Panc1 (cell line): Measurements from ENCODE around the gene HJURP. TPM values are rescaled to one million over a fixed set of nuclear protein-coding genes. Genes with fewer than 3 reads are reported as not detected.

Experiments
- ATAC-seq: fragments of 200-7000 bp; cut with Tn5 transposase; 2 replicates; pipeline ENCODE4 v1.9.1; 2020; ENCODE audit warnings: mild to moderate bottlenecking, moderate library complexity
- BruUV-seq: library from RNA; stranded (reverse); fragments of 400-500 nt; replicated peaks from 2 replicates; lab custom pipeline; 2021; lab: Mats Ljungman, UMichigan
- CTCF ChIA-PET: fragments of 300-600 bp; sonication (Branson Sonifier 250); formaldehyde crosslinking; loops from one replicate; lab custom pipeline; 2022; ENCODE audit warnings: antibody characterized with exemption; lab: Charles Lee
- POLR2A ChIA-PET: fragments of 300-600 bp; sonication (Branson Sonifier 250); formaldehyde crosslinking; loops from one replicate; lab custom pipeline; 2022; ENCODE audit warnings: antibody characterized with exemption; lab: Charles Lee
- DNase-seq: peaks from one replicate; pipeline ENCODE4 v3.0.0-alpha.2; 2010; ENCODE audit warnings: low read depth, low spot score
- H3K27ac ChIP-seq: 2 replicates; pipeline ENCODE4 v1.5.1; 2011; ENCODE audit warnings: mild to moderate bottlenecking, low read length, inconsistent platforms
- H3K27me3 ChIP-seq: fragments of 200-500 bp; sonication (Bioruptor generic); 2 replicates; pipeline ENCODE4 v1.6.0; 2014; ENCODE audit warnings: low read length, inconsistent platforms; ENCODE audit not compliant: control insufficient read depth, insufficient read depth
- H3K36me3 ChIP-seq: fragments of 200-500 bp; sonication (Bioruptor generic); 2 replicates; pipeline ENCODE4 v1.5.1; 2014; ENCODE audit warnings: inconsistent platforms, mild to moderate bottlenecking, low read length, moderate library complexity; ENCODE audit not compliant: control insufficient read depth, insufficient read depth
- H3K4me1 ChIP-seq: 2 replicates; pipeline ENCODE4 v1.5.1; 2011; ENCODE audit warnings: inconsistent platforms, mild to moderate bottlenecking, low read length, moderate library complexity; ENCODE audit not compliant: control insufficient read depth, insufficient read depth
- H3K4me3 ChIP-seq, 2 experiments: 2 replicates each; pipeline ENCODE4 v1.5.1; 2011 to 2012; ENCODE audit warnings: low read depth in 2 of 2, low read length in 2 of 2, mild to moderate bottlenecking in 2 of 2, inconsistent platforms in 1 of 2, moderate library complexity in 1 of 2
- H3K9me3 ChIP-seq: fragments of 200-500 bp; sonication (Bioruptor generic); 2 replicates; pipeline ENCODE4 v1.5.1; 2014; ENCODE audit warnings: low read depth, mild to moderate bottlenecking, inconsistent platforms, low read length, moderate library complexity; ENCODE audit not compliant: control insufficient read depth, insufficient read depth
- POLR2AphosphoS5 ChIP-seq: IDR thresholded peaks from 2 replicates; pipeline ENCODE4 v1.6.1; 2012; ENCODE audit warnings: mild to moderate bottlenecking, low read depth, low read length, moderate library complexity
- SIN3A ChIP-seq: IDR thresholded peaks from 2 replicates; pipeline ENCODE4 v1.6.1; 2012; ENCODE audit warnings: low read depth, mild to moderate bottlenecking, low read length, moderate library complexity, borderline replicate concordance; ENCODE audit not compliant: insufficient read depth
- TCF7L2 ChIP-seq: IDR thresholded peaks from 2 replicates; pipeline ENCODE4 v1.6.1; 2011; ENCODE audit warnings: mild to moderate bottlenecking, low read depth, low read length, inconsistent platforms
- in situ Hi-C: cut with HindIII; loops from 2 replicates; pipeline ENCODE4 v1.10.0; 2016; ENCODE audit warnings: low sequenced_read_pairs, low pct_unique_long_range_greater_than_20kb
- intact Hi-C: fragments of 100-400 bp; cut with micrococcal nuclease; formaldehyde crosslinking; loops from one replicate; pipeline ENCODE4 v1.10.0; 2022; ENCODE audit not compliant: unreplicated experiment
- total RNA-seq: library from RNA; stranded (reverse); gene quantifications from one replicate; pipeline ENCODE4 v1.2.1, GENCODE V29; 2021; ENCODE audit not compliant: unreplicated experiment
- TF ChIP-seq, protein P1 (sequence below): fragments of 450-650 bp; IDR thresholded peaks from 2 replicates; pipeline ENCODE4 v1.5.1; 2017; ENCODE audit warnings: mild to moderate bottlenecking
- TF ChIP-seq, protein P2 (sequence below), 2 experiments: IDR thresholded peaks; 2 replicates each; pipeline ENCODE4 v1.6.1; 2011 to 2012; ENCODE audit warnings: low read depth in 2 of 2, control low read depth in 1 of 2, low read length in 1 of 2, mild to moderate bottlenecking in 1 of 2, moderate library complexity in 1 of 2; ENCODE audit not compliant: insufficient read depth in 1 of 2

Gene HJURP
- total RNA-seq, 1 experiment from 2014 or later, result 87.0 TPM

DNA sequence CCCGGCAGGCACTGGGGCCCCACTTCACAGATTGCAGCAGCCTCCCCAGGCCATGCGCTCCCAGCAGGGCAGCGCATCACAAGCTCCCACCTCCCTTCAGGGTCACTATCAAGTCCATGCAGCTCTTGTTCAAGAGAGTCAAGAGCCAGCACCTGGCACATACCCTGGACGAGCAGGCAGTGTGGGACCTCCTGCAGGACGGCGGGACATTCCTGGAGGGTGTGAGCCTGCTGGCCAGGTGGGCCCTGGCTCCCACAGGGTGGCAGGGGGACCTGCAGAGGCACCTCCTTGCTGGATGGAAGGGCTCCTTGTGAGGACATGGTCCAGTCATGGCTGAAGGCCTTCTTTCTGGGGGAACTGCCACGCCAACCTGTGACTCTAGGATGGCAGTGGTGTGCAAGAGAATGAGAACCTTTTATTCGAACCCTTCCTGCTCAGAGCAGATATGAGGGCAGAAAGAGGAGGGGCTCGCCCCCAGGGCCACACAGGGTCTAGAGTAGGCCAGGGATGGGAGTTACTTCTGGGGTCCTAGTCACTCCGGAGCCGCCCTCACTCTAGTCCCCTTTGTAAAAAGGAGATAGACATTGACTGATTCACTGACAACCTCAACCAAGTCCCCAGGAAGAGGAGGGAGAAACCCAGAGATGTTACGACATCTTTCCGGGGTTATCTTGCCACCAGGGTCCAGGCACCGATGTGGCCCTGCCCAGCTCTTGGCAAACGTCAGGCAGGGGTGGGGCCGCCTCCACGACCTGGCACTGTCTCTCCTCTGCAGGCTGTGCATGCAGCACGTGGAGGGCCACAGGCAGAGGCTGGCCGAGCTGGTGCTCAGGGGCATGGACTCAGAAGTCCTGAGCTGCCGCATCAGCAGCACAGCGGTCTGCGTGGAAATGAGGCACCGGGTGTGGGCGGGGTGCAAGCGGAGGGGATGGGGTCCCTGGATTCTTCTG lies 31.3 kb downstream of the HJURP start:
- BruUV-seq, result no TSS peak
- intact Hi-C loops (no loop called here), in situ Hi-C loops (no loop called here)
- Histone ChIP-seq H3K36me3 (no peaks in the 10 kb centered on the region), H3K27me3 (no peaks in the 10 kb centered on the region), H3K27ac (no peak overlapping the region), H3K9me3 (no peaks in the 10 kb centered on the region), H3K4me3 (no peak overlapping the region), H3K4me1 (no peaks in the 10 kb centered on the region)
- ChIA-PET CTCF (no interaction called here), POLR2A (no interaction called here)
- no peak for DNase-seq
- no peak for ATAC-seq
- no peak for TF ChIP-seq SIN3A
- TF ChIP-seq, protein P1, sequence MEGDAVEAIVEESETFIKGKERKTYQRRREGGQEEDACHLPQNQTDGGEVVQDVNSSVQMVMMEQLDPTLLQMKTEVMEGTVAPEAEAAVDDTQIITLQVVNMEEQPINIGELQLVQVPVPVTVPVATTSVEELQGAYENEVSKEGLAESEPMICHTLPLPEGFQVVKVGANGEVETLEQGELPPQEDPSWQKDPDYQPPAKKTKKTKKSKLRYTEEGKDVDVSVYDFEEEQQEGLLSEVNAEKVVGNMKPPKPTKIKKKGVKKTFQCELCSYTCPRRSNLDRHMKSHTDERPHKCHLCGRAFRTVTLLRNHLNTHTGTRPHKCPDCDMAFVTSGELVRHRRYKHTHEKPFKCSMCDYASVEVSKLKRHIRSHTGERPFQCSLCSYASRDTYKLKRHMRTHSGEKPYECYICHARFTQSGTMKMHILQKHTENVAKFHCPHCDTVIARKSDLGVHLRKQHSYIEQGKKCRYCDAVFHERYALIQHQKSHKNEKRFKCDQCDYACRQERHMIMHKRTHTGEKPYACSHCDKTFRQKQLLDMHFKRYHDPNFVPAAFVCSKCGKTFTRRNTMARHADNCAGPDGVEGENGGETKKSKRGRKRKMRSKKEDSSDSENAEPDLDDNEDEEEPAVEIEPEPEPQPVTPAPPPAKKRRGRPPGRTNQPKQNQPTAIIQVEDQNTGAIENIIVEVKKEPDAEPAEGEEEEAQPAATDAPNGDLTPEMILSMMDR, result no peak
- TF ChIP-seq, protein P2, sequence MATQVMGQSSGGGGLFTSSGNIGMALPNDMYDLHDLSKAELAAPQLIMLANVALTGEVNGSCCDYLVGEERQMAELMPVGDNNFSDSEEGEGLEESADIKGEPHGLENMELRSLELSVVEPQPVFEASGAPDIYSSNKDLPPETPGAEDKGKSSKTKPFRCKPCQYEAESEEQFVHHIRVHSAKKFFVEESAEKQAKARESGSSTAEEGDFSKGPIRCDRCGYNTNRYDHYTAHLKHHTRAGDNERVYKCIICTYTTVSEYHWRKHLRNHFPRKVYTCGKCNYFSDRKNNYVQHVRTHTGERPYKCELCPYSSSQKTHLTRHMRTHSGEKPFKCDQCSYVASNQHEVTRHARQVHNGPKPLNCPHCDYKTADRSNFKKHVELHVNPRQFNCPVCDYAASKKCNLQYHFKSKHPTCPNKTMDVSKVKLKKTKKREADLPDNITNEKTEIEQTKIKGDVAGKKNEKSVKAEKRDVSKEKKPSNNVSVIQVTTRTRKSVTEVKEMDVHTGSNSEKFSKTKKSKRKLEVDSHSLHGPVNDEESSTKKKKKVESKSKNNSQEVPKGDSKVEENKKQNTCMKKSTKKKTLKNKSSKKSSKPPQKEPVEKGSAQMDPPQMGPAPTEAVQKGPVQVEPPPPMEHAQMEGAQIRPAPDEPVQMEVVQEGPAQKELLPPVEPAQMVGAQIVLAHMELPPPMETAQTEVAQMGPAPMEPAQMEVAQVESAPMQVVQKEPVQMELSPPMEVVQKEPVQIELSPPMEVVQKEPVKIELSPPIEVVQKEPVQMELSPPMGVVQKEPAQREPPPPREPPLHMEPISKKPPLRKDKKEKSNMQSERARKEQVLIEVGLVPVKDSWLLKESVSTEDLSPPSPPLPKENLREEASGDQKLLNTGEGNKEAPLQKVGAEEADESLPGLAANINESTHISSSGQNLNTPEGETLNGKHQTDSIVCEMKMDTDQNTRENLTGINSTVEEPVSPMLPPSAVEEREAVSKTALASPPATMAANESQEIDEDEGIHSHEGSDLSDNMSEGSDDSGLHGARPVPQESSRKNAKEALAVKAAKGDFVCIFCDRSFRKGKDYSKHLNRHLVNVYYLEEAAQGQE (IDR thresholded peaks at IDR 0.05; ENCODE audit: insufficient read depth in 1 of 2, low read depth in 2 of 2, low read length in 1 of 2), result no peak

DNA sequence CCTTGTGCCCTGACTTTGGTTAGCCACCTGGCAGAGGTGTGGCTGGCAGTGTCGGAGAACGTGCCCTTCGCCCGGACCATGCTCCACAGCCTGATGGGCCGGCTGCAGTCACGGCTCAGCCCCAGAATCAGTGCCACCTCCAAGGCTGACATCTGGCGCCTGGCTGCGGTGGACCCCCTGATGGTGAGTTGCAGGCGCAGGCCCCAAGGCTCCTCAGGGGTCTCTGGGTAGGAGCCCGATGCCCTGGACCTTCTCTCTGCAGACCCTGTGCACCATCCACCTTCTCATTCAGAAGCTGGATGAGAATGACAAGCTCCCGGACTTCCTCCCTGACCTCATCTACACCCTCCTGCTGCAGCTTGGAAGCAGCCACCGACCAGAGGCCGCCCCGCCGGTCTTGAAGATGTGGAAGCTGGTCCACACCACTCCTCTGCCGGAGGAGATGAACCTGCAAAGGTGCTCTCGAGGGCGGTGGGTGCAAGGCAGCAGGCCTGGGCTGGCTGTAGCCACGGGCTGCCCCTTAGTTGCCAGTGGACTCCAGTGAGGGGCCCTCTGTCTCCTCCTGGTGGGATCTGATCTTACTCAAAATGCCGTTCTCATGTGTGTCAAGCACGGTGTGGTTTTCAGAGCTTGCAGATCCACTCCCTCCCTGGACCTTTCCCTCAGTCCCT lies 32.1 kb downstream of the HJURP start:
- no peak for ATAC-seq
- ChIA-PET POLR2A (no interaction called here), CTCF (no interaction called here)
- in situ Hi-C loops (no loop called here), intact Hi-C loops (no loop called here)
- Histone ChIP-seq H3K4me3 (no peak overlapping the region), H3K9me3 (no peaks in the 10 kb centered on the region), H3K27ac (no peak overlapping the region), H3K4me1 (no peaks in the 10 kb centered on the region), H3K36me3 (no peaks in the 10 kb centered on the region), H3K27me3 (no peaks in the 10 kb centered on the region)
- no peak for DNase-seq
- TF ChIP-seq, protein P2 (IDR thresholded peaks at IDR 0.05; ENCODE audit: insufficient read depth in 1 of 2, low read depth in 2 of 2, low read length in 1 of 2), result no peak
- no peak for TF ChIP-seq POLR2AphosphoS5
- TF ChIP-seq, protein P1, result no peak
- TF ChIP-seq SIN3A, result no peak
- no peak for TF ChIP-seq TCF7L2
- no TSS peak for BruUV-seq
